NCI-H1694 (cell line): ENCODE data around the gene PPP1R11.
"Not testable (repeated sequence)": the region's sequence is repeated elsewhere in the genome, so short reads cannot be mapped to it uniquely, and the experiment has no call there.

ENCODE experiments used
- DNase-seq: peaks from one replicate; lab custom pipeline; 2025; lab: John Stamatoyannopoulos, UW

PPP1R11 gene

GRCh38 chr6:30097902-30098768, 31.1 kb downstream of the PPP1R11 start:
- DNase-seq = no peak

GRCh38 chr6:30100154-30100553, 33.2 kb downstream of the PPP1R11 start:
- DNase-seq = no peak

- no peak for DNase-seq
Observed at GRCh38 chr6:30100585-30101443, 33.8 kb downstream of the PPP1R11 start.

- DNase-seq = no peak
Observed at GRCh38 chr6:30101444-30102413, 34.7 kb downstream of the PPP1R11 start.

- no peak for DNase-seq
Observed at GRCh38 chr6:30102414-30102969, 35.5 kb downstream of the PPP1R11 start.

- peak; percentile 32 for DNase-seq
Observed at GRCh38 chr6:30102970-30103871, 36.2 kb downstream of the PPP1R11 start.

GRCh38 chr6:30103872-30104179, 36.8 kb downstream of the PPP1R11 start:
- no peak for DNase-seq

- DNase-seq = no peak
Observed at GRCh38 chr6:30104661-30105060, 37.7 kb downstream of the PPP1R11 start.

GRCh38 chr6:30111266-30111856, 44.4 kb downstream of the PPP1R11 start:
- no peak for DNase-seq

GRCh38 chr6:30112402-30112994, 45.5 kb downstream of the PPP1R11 start:
- no peak for DNase-seq

- no peak for DNase-seq
Observed at GRCh38 chr6:30113003-30113759, 46.2 kb downstream of the PPP1R11 start, which contains the start of gene TRIM31. Gene TRIM31 (minus strand): TSS chr6:30113090. CDS start chr6:30112805, 285 bp downstream.

GRCh38 chr6:30113841-30114240, 46.8 kb downstream of the PPP1R11 start:
- DNase-seq = no peak

- DNase-seq = no peak
Observed at GRCh38 chr6:30116724-30117123, 49.7 kb downstream of the PPP1R11 start.

GRCh38 chr6:30118691-30119090, 51.7 kb downstream of the PPP1R11 start:
- not testable (repeated sequence) for DNase-seq
